ENCODE measurements around the gene XRCC5.
A peak's percentile ranks its signal among the peaks of the same experiment; 100 is the strongest.

Gene XRCC5

DNA sequence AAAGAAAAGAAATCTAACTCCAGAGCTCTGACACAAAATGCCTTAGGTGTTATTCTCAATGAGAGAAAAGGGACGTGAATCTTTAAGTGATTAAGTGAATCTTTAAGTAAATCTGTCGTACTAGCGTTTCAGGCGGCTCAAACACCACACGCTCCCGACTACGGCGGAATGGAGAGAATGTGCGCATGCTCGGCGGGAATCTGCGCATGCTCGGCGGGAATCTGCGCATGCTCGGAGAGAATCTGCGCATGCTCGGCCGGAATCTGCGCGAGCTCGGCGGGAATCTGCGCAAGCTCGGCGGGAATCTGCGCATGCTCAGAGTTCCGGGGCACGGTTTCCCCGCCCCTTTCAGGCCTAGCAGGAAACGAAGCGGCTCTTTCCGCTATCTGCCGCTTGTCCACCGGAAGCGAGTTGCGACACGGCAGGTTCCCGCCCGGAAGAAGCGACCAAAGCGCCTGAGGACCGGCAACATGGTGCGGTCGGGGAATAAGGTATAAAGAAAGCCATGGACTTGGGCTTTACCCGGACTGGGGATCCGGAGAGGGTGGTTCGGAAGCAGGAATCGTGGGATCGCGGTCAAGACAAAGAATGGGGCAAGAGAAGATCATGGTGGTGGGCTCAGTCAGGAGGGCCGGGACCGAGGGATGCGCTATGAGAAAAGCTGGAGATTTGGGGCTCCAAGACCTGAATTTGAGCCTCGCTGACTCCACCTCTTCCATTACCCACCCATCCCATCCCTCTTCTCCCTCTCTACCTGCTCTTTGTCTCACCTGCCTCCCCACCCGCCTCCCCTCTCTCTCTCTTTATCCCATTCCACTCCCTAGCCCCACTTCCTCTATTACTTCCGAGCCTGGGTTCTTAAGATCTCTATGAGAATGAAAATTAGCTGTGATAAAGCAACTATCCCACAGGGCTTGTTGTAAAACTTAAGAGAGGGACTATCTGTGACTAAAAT, at the start of gene XRCC5:
Gene XRCC5 (plus strand): TSS at position 382 of the 955 bp plus-strand sequence. CDS start 89 bp downstream, at position 471.
- Histone ChIP-seq H3K4me3 (ENCODE audit: low read depth in 1 of 2, low read length in 2 of 2) (peak within 1 kb of the TSS; percentile 67 to 79), H3K4me1 (ENCODE audit: control insufficient read depth in 1 of 2, insufficient read depth in 2 of 2, low read length in 2 of 2) (peaks cover 15 to 30% of the 10 kb centered on the region in 2 donors), H3K27me3 (ENCODE audit: low read depth, low read length) (no peaks in the 10 kb centered on the region), H3K9me3 (ENCODE audit: control insufficient read depth in 1 of 2, low read length in 2 of 2) (no peaks in the 10 kb centered on the region), H3K36me3 (ENCODE audit: control insufficient read depth in 1 of 2, insufficient read depth in 2 of 2, low read length in 2 of 2) (peaks cover 21 to 29% of the 10 kb centered on the region in 2 donors), H3K27ac (ENCODE audit: low read length) (peak within 1 kb of the TSS; percentile 99)

DNA sequence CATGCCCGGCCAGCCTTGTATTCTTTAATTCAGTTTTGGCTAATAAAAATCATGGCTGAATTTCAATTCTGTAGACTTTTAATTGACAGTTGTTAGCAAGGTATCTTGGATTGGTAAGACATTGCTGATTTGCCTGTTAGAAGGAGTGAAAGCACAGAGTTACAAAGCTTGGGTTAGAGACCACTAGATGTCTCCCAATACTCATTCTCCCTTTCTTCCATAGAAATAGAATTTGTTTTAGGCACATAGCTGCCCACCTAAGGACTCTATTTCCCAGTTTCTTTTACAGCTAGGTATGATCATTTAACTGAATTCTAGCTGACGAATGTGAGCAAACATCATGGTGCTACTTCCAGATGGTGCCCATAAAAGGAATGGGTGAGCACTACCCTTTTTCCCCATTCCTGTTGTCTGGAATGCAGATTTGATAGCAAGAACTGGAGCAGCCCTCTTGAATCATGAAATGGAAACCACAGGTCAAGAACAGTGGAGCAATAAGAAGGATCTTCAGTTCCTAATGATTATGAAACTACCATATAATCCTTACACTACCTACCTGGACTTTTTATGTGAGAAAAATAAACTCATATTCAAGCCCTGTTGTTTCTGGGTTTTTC, 45.0 kb upstream of the XRCC5 start:
- no peak overlapping the region for H3K27ac ChIP-seq (ENCODE audit: low read length)
- no peaks in the 10 kb centered on the region for H3K4me1 ChIP-seq (ENCODE audit: control insufficient read depth in 1 of 2, insufficient read depth in 2 of 2, low read length in 2 of 2)
- no peak overlapping the region for H3K4me3 ChIP-seq (ENCODE audit: low read depth in 1 of 2, low read length in 2 of 2)
- peaks cover 10 to 22% of the 10 kb centered on the region in 2 donors for H3K36me3 ChIP-seq (ENCODE audit: control insufficient read depth in 1 of 2, insufficient read depth in 2 of 2, low read length in 2 of 2)
- no peaks in the 10 kb centered on the region for H3K9me3 ChIP-seq (ENCODE audit: control insufficient read depth in 1 of 2, low read length in 2 of 2)
- H3K27me3 ChIP-seq (ENCODE audit: low read depth, low read length), result no peaks in the 10 kb centered on the region

DNA sequence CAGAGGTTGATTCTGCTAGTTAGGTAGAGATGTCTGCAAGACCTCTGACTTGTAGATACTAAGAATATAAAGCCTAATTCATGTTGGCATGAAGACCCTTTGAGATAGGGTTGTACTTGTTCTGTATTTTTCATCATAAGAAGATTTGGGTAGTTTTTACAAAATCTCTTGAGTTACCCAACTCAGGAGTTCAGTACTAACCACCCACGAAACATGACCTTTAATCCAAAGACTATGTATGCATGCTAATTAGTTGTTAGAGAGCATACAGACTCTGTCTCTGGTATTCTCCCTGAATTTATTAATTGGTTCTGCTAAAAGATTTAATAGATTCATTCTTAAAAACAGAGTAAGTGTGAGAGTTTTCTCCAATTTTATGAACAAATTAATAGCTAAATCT, 44.5 kb upstream of the XRCC5 start:
- Histone ChIP-seq H3K9me3 (ENCODE audit: control insufficient read depth in 1 of 2, low read length in 2 of 2) (no peaks in the 10 kb centered on the region), H3K36me3 (ENCODE audit: control insufficient read depth in 1 of 2, insufficient read depth in 2 of 2, low read length in 2 of 2) (peaks cover 10 to 19% of the 10 kb centered on the region in 2 donors), H3K4me3 (ENCODE audit: low read depth in 1 of 2, low read length in 2 of 2) (no peak overlapping the region), H3K4me1 (ENCODE audit: control insufficient read depth in 1 of 2, insufficient read depth in 2 of 2, low read length in 2 of 2) (no peaks in the 10 kb centered on the region), H3K27ac (ENCODE audit: low read length) (no peak overlapping the region), H3K27me3 (ENCODE audit: low read depth, low read length) (no peaks in the 10 kb centered on the region)

- Histone ChIP-seq H3K9me3 (ENCODE audit: control insufficient read depth in 1 of 2, low read length in 2 of 2) (no peaks in the 10 kb centered on the region), H3K4me1 (ENCODE audit: control insufficient read depth in 1 of 2, insufficient read depth in 2 of 2, low read length in 2 of 2) (no peaks in the 10 kb centered on the region), H3K36me3 (ENCODE audit: control insufficient read depth in 1 of 2, insufficient read depth in 2 of 2, low read length in 2 of 2) (peaks cover 10 to 19% of the 10 kb centered on the region in 2 donors), H3K4me3 (ENCODE audit: low read depth in 1 of 2, low read length in 2 of 2) (no peak overlapping the region), H3K27me3 (ENCODE audit: low read depth, low read length) (no peaks in the 10 kb centered on the region), H3K27ac (ENCODE audit: low read length) (no peak overlapping the region)
Measured at GRCh38 chr2:216066230-216066629, 42.9 kb upstream of the XRCC5 start.

- no peaks in the 10 kb centered on the region for H3K4me1 ChIP-seq (ENCODE audit: control insufficient read depth in 1 of 2, insufficient read depth in 2 of 2, low read length in 2 of 2)
- H3K27ac ChIP-seq (ENCODE audit: low read length), result no peak overlapping the region
- peaks cover 9 to 17% of the 10 kb centered on the region in 2 donors for H3K36me3 ChIP-seq (ENCODE audit: control insufficient read depth in 1 of 2, insufficient read depth in 2 of 2, low read length in 2 of 2)
- no peaks in the 10 kb centered on the region for H3K27me3 ChIP-seq (ENCODE audit: low read depth, low read length)
- no peak overlapping the region for H3K4me3 ChIP-seq (ENCODE audit: low read depth in 1 of 2, low read length in 2 of 2)
- no peaks in the 10 kb centered on the region for H3K9me3 ChIP-seq (ENCODE audit: control insufficient read depth in 1 of 2, low read length in 2 of 2)
Measured at GRCh38 chr2:216069028-216069427, 40.1 kb upstream of the XRCC5 start.

DNA sequence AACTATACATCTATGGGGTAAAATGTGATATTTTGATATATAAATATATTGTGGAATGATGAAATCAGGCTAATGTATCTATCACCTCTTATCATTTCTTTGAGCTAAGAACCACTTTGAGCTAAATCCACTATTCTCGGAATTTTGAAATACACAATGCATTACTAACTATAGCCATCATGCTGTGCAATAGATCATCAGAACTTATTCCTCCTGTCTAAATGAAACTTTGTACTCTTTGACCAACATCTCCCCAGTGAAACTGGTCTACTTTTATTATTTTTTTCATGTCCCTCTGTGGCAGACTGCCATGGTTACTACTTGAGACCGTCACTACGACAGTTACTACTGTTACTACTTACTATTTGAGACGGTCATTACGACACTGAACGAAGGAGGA, 39.0 kb upstream of the XRCC5 start:
- no peaks in the 10 kb centered on the region for H3K4me1 ChIP-seq (ENCODE audit: control insufficient read depth in 1 of 2, insufficient read depth in 2 of 2, low read length in 2 of 2)
- H3K27me3 ChIP-seq (ENCODE audit: low read depth, low read length), result no peaks in the 10 kb centered on the region
- no peak overlapping the region for H3K4me3 ChIP-seq (ENCODE audit: low read depth in 1 of 2, low read length in 2 of 2)
- no peak overlapping the region for H3K27ac ChIP-seq (ENCODE audit: low read length)
- no peaks in the 10 kb centered on the region for H3K9me3 ChIP-seq (ENCODE audit: control insufficient read depth in 1 of 2, low read length in 2 of 2)
- peaks cover 0 to 12% of the 10 kb centered on the region in 2 donors for H3K36me3 ChIP-seq (ENCODE audit: control insufficient read depth in 1 of 2, insufficient read depth in 2 of 2, low read length in 2 of 2)

DNA sequence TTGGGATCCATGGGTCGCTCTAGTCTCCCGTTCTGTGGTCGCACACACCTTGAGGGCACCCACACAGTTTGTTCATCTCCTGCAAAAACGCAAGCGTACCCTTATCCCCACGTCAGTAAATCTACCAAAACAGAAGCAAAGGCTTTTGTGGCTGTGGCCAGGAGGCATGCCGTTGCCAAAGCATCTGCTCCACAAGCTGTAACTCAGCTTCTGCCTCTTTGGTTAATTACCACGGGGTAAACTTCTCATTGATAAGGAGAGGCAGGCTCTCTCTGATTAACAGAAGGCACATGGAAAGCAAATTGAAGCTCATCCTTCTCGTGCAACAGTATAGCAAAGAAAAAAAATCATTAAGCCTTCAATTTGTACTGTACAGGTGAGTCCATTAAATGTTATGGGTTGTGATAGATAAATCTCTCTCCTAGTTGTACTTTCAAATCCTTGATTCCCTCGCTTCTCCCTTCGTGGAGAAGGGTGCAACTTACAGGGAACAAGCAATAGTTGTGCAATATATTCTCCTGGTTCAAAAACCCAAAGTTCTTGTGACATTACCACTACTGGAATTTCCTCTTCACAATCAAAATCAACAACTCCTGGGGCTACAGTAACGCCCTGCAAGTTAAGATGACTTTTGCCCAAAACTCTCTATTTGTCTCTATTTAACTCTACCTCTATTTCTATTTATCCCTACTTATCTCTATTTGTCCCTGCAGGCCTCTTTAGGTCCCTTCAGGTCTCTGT, 37.9 kb upstream of the XRCC5 start:
- Histone ChIP-seq H3K27ac (ENCODE audit: low read length) (no peak overlapping the region), H3K9me3 (ENCODE audit: control insufficient read depth in 1 of 2, low read length in 2 of 2) (no peaks in the 10 kb centered on the region), H3K36me3 (ENCODE audit: control insufficient read depth in 1 of 2, insufficient read depth in 2 of 2, low read length in 2 of 2) (peaks cover 0 to 6% of the 10 kb centered on the region in 2 donors), H3K27me3 (ENCODE audit: low read depth, low read length) (no peaks in the 10 kb centered on the region), H3K4me1 (ENCODE audit: control insufficient read depth in 1 of 2, insufficient read depth in 2 of 2, low read length in 2 of 2) (no peaks in the 10 kb centered on the region), H3K4me3 (ENCODE audit: low read depth in 1 of 2, low read length in 2 of 2) (no peak overlapping the region)

GRCh38 chr2:216072473-216072872, 36.7 kb upstream of the XRCC5 start:
- Histone ChIP-seq H3K27ac (ENCODE audit: low read length) (no peak overlapping the region), H3K36me3 (ENCODE audit: control insufficient read depth in 1 of 2, insufficient read depth in 2 of 2, low read length in 2 of 2) (peaks cover 0 to 6% of the 10 kb centered on the region in 2 donors), H3K27me3 (ENCODE audit: low read depth, low read length) (no peaks in the 10 kb centered on the region), H3K4me1 (ENCODE audit: control insufficient read depth in 1 of 2, insufficient read depth in 2 of 2, low read length in 2 of 2) (no peaks in the 10 kb centered on the region), H3K9me3 (ENCODE audit: control insufficient read depth in 1 of 2, low read length in 2 of 2) (no peaks in the 10 kb centered on the region), H3K4me3 (ENCODE audit: low read depth in 1 of 2, low read length in 2 of 2) (no peak overlapping the region)

DNA sequence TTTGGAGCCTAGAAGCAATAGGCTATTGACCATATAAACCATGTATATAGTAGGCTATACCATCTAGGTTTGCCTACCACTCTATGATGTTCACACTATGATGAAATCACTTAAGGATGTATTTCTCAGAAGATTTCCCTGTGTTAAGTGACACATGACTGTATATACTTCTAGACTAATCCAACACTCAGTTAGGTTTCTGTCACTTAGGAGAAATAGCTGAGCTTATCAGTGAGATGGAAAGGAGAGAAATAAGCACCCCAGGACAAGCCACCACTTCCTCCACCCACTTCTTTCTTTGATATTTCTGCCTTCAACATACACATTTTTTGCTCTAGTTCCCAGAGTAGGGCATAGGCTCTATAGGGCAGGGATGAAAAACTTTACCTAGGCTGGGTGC, 35.4 kb upstream of the XRCC5 start:
- Histone ChIP-seq H3K27me3 (ENCODE audit: low read depth, low read length) (no peaks in the 10 kb centered on the region), H3K27ac (ENCODE audit: low read length) (no peak overlapping the region), H3K4me1 (ENCODE audit: control insufficient read depth in 1 of 2, insufficient read depth in 2 of 2, low read length in 2 of 2) (no peaks in the 10 kb centered on the region), H3K36me3 (ENCODE audit: control insufficient read depth in 1 of 2, insufficient read depth in 2 of 2, low read length in 2 of 2) (peaks cover 0 to 6% of the 10 kb centered on the region in 2 donors), H3K4me3 (ENCODE audit: low read depth in 1 of 2, low read length in 2 of 2) (no peak overlapping the region), H3K9me3 (ENCODE audit: control insufficient read depth in 1 of 2, low read length in 2 of 2) (no peaks in the 10 kb centered on the region)

- Histone ChIP-seq H3K4me1 (ENCODE audit: control insufficient read depth in 1 of 2, insufficient read depth in 2 of 2, low read length in 2 of 2) (no peaks in the 10 kb centered on the region), H3K27ac (ENCODE audit: low read length) (no peak overlapping the region), H3K9me3 (ENCODE audit: control insufficient read depth in 1 of 2, low read length in 2 of 2) (no peaks in the 10 kb centered on the region), H3K27me3 (ENCODE audit: low read depth, low read length) (no peaks in the 10 kb centered on the region), H3K36me3 (ENCODE audit: control insufficient read depth in 1 of 2, insufficient read depth in 2 of 2, low read length in 2 of 2) (peaks cover 0 to 6% of the 10 kb centered on the region in 2 donors), H3K4me3 (ENCODE audit: low read depth in 1 of 2, low read length in 2 of 2) (no peak overlapping the region)
Measured at GRCh38 chr2:216074380-216074779, 34.8 kb upstream of the XRCC5 start.

- H3K27me3 ChIP-seq (ENCODE audit: low read depth, low read length), result no peaks in the 10 kb centered on the region
- H3K27ac ChIP-seq (ENCODE audit: low read length), result no peak overlapping the region
- H3K4me3 ChIP-seq (ENCODE audit: low read depth in 1 of 2, low read length in 2 of 2), result no peak overlapping the region
- H3K9me3 ChIP-seq (ENCODE audit: control insufficient read depth in 1 of 2, low read length in 2 of 2), result no peaks in the 10 kb centered on the region
- H3K4me1 ChIP-seq (ENCODE audit: control insufficient read depth in 1 of 2, insufficient read depth in 2 of 2, low read length in 2 of 2), result no peaks in the 10 kb centered on the region
- H3K36me3 ChIP-seq (ENCODE audit: control insufficient read depth in 1 of 2, insufficient read depth in 2 of 2, low read length in 2 of 2), result peaks cover 0 to 6% of the 10 kb centered on the region in 2 donors
Measured at GRCh38 chr2:216074794-216075193, 34.4 kb upstream of the XRCC5 start.

Measured in muscle layer of duodenum (tissue), 2 donors.